HCT116 (cell line): ENCODE measurements around the gene RBM26.

Experiments used
- EZH2phosphoT487 ChIP-seq: fragments of 200-600 bp; IDR thresholded peaks from 2 replicates; pipeline ENCODE4 v1.6.1; 2018; ENCODE audit warnings: antibody characterized with exemption, borderline replicate concordance
- JUND ChIP-seq: IDR thresholded peaks from 2 replicates; pipeline ENCODE4 v1.6.1; 2012
- POLR2A ChIP-seq: IDR thresholded peaks from 2 replicates; pipeline ENCODE4 v1.7.0; 2011; ENCODE audit warnings: borderline replicate concordance; ENCODE audit not compliant: insufficient read depth, insufficient read length; ENCODE audit errors: extremely low read depth
- POLR2AphosphoS5 ChIP-seq: IDR thresholded peaks from 2 replicates; pipeline ENCODE4 v1.6.1; 2011; ENCODE audit warnings: mild to moderate bottlenecking, low read depth, low read length, moderate library complexity
- SIN3A ChIP-seq: IDR thresholded peaks from 2 replicates; pipeline ENCODE4 v1.6.1; 2012; ENCODE audit warnings: low read depth
- SRF ChIP-seq: IDR thresholded peaks from 2 replicates; pipeline ENCODE4 v1.6.1; 2012; ENCODE audit warnings: low read depth
- TCF7L2 ChIP-seq: IDR thresholded peaks from 2 replicates; pipeline ENCODE4 v1.7.0; 2011; ENCODE audit warnings: borderline replicate concordance, inconsistent platforms; ENCODE audit not compliant: insufficient read depth, insufficient read length; ENCODE audit errors: extremely low read depth
- TF ChIP-seq, protein P1 (sequence below), 3 experiments: fragments of 200-600 bp in 1 of 3; sonication (generic) in 1 of 3; IDR thresholded peaks in 2 of 3; conservative IDR thresholded peaks in 1 of 3; 2 replicates each; pipeline ENCODE4 v1.5.1; 2012 to 2017; ENCODE audit warnings: low read depth in 2 of 3, low read length in 2 of 3, antibody characterized with exemption in 1 of 3, borderline replicate concordance in 1 of 3, control low read depth in 1 of 3, mild to moderate bottlenecking in 1 of 3, mixed read lengths in 1 of 3, mixed run types in 1 of 3, moderate library complexity in 1 of 3; ENCODE audit not compliant: insufficient read depth in 1 of 3
- TF ChIP-seq, protein P2 (sequence below): IDR thresholded peaks from 2 replicates; pipeline ENCODE4 v1.6.1; 2011; ENCODE audit warnings: mild to moderate bottlenecking, low read length, moderate library complexity; ENCODE audit not compliant: insufficient replicate concordance; ENCODE audit errors: extremely low read depth
- TF ChIP-seq, protein P3 (sequence below): IDR thresholded peaks from 2 replicates; pipeline ENCODE4 v1.6.1; 2012

DNA sequence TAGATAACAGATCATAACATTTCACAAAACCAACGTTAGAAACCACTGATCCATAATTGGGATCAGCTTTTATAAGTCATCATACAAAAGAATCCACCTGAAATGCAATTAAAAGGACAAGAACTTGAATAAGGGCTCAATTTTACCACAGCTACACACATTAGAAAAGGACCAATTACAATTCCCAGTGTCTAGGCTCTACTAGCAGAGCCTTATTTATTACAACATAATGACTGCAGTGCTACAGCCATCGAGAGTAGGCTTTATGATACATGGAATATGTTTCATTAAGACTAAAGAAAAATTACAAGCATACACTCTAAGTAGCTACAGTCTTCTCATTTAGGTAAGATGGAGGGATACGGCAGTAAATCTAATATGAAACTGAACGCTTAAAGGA lies 2.9 kb downstream of the RBM26 start:
- TF ChIP-seq, protein P1, sequence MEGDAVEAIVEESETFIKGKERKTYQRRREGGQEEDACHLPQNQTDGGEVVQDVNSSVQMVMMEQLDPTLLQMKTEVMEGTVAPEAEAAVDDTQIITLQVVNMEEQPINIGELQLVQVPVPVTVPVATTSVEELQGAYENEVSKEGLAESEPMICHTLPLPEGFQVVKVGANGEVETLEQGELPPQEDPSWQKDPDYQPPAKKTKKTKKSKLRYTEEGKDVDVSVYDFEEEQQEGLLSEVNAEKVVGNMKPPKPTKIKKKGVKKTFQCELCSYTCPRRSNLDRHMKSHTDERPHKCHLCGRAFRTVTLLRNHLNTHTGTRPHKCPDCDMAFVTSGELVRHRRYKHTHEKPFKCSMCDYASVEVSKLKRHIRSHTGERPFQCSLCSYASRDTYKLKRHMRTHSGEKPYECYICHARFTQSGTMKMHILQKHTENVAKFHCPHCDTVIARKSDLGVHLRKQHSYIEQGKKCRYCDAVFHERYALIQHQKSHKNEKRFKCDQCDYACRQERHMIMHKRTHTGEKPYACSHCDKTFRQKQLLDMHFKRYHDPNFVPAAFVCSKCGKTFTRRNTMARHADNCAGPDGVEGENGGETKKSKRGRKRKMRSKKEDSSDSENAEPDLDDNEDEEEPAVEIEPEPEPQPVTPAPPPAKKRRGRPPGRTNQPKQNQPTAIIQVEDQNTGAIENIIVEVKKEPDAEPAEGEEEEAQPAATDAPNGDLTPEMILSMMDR (IDR thresholded peaks at IDR 0.05 in 2 of 3, conservative IDR thresholded peaks at IDR 0.05 in 1 of 3; ENCODE audit: borderline replicate concordance in 1 of 3, insufficient read depth in 1 of 3, low read depth in 2 of 3, low read length in 2 of 3), result no peak
- TF ChIP-seq TCF7L2, result no peak
- TF ChIP-seq EZH2phosphoT487, result no peak
- TF ChIP-seq, protein P2, sequence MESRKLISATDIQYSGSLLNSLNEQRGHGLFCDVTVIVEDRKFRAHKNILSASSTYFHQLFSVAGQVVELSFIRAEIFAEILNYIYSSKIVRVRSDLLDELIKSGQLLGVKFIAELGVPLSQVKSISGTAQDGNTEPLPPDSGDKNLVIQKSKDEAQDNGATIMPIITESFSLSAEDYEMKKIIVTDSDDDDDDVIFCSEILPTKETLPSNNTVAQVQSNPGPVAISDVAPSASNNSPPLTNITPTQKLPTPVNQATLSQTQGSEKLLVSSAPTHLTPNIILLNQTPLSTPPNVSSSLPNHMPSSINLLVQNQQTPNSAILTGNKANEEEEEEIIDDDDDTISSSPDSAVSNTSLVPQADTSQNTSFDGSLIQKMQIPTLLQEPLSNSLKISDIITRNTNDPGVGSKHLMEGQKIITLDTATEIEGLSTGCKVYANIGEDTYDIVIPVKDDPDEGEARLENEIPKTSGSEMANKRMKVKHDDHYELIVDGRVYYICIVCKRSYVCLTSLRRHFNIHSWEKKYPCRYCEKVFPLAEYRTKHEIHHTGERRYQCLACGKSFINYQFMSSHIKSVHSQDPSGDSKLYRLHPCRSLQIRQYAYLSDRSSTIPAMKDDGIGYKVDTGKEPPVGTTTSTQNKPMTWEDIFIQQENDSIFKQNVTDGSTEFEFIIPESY, result no peak
- TF ChIP-seq POLR2A, result no peak
- no peak for TF ChIP-seq POLR2AphosphoS5
- TF ChIP-seq JUND, result no peak
- TF ChIP-seq, protein P3, sequence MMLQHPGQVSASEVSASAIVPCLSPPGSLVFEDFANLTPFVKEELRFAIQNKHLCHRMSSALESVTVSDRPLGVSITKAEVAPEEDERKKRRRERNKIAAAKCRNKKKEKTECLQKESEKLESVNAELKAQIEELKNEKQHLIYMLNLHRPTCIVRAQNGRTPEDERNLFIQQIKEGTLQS, result no peak
- TF ChIP-seq SIN3A, result no peak
- no peak for TF ChIP-seq SRF
